ENCODE results near the gene CCDC69.

CCDC69 gene

DNA sequence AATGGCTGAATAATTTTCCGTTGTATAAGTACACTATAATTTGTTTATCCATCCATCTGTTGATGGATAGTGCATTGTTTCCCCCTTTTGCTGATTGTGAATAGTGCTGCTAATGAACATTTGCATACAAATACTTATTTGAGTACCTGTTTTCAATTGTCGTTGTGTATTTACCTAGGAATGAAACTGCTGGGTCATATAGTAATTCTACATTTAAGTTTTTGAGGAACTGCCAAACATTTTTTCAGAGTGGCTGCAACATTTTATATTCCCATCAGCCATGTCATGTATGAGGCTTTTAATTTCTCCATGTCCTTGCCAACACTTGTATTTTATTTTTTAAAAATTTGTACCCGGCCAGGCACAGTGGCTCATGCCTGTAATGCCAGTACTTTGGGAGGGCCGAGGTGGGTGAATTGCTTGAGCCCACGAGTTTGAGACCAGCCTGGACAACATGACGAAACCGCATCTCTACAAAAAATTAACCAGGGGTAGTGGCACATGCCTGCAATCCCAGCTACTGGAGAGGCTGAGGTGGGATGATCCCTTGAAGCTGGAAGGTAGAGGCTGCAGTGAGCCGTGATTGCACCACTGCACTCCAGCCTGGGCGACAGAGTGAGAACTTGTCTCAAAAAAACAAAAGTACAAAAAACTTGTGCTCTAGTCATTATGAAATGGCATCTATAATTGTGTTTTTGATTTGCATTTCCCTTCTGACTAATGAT is 64.1 kb downstream of the CCDC69 start:
- no peak for DNase-seq (ENCODE audit: low spot score)

DNA sequence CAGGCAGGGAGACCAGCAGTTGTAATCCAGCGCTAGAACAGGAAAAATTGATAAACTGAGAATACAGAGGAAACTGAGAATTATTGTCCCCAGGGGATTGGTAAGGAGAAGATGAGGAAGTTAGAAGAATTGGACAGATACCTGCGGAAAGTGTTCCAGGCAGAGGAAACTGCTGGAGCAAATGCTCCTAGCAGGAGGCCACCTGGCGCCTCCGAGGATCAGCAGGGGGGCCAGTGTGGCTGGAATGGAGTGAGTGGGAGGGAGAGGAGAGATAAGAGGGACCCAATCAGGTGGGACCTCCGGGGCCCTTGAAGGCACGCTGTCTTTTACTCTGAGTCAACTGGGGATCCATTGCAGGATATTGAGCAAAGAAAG is 65.6 kb downstream of the CCDC69 start:
- no peak for DNase-seq (ENCODE audit: low spot score)

DNA sequence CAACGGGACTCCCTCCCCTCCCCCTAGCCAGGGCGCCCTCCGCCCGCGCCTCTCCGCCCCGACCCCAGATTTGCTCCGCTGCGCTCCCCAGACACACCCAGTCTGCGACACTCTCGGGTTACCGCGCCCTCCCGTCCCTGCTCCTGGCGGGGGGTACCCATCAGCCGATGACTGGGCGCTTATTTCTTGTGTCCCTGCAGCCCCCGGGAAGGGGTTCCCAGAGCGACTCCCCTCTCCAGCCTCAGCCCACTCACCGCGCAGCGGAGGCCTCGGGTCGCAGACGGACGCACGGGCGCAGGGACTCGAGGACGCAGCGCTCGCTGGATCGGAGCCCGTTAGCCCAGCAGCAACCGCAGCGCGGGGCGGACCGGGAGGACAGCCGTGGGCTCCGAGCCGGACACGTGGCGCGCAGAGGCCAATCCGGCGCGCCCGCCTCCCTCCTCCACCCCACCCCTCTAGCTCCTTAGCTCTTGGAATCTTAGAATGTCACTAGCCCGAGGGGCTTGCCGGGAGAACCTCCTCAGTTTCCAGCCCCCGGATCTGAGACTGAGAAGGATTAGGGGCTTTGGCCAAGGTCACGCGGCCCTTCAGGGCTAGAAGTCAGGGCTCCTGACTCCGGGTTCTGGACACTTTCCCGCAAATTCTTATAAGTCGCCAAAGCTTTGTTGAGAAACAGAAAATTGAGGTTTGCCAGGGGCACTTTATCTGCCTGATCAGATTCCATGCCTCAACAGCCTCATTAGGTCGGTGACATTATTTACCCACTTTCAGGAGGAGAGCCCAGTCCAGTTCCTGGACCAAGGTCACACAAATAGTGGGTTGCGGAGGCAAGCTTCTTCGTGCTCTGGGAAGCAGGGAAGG is 66.2 kb downstream of the CCDC69 start, which contains the start of gene ANXA6:
TSS of gene ANXA6 (minus strand) at position 354 of the 861 bp plus-strand sequence. CDS start 9,878 bp downstream, outside the sequence.
- DNase-seq (ENCODE audit: low spot score), result peak; percentile 91

DNA sequence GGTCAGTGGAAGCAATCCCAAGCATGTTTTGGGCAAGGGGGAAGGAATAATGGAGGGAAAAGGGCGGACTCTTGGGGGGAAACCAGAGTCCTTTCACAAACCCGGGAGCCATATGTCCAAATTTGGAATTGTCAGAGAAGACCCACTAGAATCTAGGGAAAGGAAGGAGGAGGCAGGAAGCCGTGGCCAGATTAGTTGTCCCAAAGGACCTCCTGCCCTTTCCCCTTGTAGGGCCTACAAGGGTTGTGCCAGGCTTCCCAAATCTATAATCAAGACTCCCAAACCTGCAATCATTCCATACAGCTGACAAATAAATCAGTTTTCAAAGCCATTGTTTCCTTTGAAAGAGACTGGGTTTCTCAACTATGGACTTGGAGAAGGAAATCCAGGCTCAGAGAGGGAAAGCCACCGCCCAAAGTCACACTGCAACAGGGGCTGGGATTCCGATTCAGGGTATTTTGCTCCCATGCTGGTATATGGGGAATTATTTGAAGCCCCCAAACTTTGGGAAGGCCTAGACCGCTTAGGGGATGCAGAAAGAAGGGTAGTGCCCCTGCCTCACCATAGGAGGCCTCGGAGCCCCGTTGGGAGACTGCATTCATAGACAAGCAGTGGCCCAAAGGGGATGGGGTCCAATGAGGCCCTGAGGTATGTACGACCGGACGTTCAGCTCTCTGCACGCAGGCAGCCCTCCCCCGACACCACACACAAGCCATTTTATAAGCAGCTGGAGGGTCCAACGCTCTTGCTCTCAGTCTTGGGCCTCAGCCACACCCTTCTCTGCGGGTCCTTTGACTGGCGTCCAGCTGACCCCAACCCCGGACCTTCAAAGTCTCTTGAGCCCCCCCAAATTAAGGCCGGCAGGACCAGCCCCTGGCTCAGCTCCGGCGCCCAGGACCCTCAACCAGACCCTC is 67.1 kb downstream of the CCDC69 start:
- no peak for DNase-seq (ENCODE audit: low spot score)

DNA sequence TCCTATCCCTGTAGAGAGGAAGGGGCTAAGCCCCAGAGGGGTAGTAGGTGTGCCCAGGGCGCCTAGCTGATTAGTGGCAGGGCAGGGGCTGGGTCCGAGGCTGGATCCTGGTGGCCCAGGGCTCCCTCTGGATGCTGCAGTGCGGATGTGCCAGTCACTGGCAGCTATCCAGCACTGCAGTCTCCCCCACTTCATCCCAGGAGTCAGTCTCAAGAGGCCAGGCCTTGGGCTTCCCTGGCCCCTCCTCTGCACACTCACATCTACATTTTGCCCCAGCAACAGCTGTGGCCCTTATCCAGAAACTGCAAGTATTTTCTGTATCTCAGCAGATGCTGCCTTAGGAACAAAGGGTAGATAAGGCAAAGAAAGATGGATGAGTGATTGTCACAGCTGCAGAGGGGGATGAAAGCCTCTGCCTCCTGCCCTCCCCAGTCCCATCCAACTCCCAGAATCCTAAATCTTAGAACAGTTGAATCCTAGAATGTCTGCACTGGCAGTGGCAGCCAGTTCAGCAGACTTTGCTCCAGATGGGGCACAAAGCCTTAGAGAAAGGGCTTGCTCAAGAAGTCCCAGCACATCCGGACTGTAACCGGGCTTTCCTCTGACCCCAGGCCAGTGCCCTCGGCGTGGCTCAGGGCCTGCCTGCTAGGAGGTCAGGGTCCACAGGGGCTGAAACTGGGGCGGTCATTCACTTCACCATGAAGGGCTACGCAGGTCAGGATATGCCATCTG is 68.0 kb downstream of the CCDC69 start:
- no peak for DNase-seq (ENCODE audit: low spot score)

DNA sequence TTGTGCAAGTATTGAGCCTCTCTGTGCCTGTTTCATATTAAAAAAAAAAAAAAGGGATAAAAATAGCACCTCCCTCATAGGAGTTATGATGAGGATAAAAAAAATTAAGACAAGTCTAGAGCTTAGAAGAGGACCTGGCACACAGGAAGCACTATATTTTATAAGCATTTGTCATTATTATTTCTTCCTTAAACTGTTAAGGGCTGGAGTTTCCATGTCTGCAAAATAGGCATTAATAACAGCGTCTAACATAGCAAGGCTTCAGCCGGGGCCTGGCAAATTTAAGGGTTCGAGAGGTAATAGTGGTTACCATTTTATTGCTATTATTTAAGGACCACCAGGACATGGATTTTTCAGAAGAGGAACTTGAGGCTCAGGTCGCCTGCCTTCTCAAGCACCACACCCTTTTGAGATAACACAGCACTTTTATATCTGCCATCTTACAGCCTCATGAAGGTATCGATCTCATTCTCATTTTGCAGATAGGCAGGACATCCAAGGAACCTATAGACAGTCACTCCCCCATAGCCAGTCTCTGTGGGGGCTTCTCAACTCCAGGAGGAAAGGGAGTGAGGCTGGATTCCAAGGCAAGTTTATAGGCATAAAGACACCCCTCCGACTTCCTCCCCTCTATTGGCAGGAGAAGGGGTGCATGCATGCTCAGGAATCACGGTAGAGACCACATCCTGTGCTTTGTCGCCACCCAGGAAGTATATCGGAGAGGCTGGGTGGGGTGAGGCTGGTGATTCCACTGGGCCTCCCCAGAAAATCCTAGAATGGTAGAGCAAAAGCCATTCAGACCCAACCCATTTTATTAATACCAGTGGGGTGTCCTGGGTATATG is 68.7 kb downstream of the CCDC69 start:
- DNase-seq (ENCODE audit: low spot score), result no peak

DNA sequence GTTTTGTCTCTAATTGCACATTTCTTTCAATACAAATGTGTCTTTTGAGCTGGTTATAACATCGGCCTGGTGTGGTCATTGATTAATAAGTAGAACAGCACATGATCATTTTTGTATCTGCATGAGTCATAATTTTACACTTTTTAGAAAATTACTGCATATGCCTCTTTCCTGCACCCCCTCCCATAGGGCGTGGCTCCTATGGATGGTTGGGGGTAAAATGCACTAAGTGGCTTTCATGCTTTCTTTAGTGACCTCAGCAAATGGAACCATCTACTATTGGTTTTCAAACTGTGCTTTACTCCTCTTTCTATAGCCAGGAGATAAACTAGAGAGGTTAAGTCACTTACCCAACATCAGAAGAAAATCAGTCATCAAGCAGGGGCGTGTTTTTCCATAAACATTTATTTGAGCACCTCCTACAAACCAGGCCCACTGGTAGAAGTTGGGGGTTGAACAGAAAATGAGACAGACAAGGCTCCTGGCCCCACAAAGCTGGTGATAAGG is 70.1 kb downstream of the CCDC69 start:
- no peak for DNase-seq (ENCODE audit: low spot score)

DNA sequence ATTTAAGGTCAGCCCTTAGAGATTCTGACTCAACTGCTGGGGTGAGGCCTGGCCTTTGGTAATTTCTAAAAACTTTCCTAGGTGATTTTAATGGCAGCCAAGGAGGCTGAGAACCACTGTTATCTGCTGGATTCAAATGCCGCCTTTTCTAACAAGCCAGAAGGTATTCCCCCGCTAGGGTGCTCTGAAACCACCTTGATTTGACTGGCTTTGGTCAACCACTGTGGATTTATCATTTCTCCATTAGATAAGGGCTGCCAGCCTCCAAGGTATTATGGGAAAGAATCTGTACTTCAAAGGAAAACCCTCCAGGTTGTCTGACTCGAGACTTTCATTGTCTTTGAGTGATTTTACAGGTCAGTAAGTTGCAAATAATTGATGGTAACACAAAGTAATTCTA is 70.6 kb downstream of the CCDC69 start:
- no peak for DNase-seq (ENCODE audit: low spot score)

DNA sequence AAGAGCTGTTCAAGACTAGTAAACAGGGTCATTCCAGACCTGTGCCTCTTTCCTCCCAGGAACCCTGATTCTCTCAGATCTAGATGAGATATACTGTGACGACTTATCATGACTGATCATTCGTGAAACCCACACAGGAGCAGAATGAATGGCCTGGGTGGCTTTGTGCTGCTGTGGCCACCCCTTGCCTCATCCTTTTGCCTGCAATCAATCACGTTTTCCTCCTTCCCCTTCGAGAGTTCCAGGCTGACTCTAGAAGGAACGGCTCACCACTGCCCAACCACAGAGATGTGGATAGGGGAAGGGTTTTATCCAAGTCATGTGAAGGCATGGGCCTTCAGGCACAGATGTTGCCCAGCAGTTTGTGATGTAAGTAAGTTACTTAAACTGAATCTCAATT is 72.1 kb downstream of the CCDC69 start:
- DNase-seq (ENCODE audit: low spot score), result no peak

DNA sequence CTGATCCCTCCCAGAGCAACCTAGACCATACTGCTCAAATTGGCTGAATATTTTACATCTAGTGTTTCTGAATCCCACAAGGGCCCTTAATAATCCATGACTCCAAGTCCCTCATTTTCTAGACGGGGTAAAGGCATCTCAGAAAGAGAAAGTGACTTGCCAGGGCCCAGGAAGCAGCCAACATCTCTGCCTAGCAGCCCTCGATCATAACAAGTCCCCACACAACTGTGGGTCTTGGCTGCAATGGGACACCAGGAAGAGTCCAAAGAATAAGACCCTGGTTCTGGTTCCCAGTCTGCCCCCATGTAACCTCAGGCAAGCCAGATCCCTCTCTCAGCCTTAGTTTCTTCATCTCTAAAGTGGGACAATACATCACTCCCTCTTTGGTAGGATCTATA is 72.6 kb downstream of the CCDC69 start:
- no peak for DNase-seq (ENCODE audit: low spot score)

DNA sequence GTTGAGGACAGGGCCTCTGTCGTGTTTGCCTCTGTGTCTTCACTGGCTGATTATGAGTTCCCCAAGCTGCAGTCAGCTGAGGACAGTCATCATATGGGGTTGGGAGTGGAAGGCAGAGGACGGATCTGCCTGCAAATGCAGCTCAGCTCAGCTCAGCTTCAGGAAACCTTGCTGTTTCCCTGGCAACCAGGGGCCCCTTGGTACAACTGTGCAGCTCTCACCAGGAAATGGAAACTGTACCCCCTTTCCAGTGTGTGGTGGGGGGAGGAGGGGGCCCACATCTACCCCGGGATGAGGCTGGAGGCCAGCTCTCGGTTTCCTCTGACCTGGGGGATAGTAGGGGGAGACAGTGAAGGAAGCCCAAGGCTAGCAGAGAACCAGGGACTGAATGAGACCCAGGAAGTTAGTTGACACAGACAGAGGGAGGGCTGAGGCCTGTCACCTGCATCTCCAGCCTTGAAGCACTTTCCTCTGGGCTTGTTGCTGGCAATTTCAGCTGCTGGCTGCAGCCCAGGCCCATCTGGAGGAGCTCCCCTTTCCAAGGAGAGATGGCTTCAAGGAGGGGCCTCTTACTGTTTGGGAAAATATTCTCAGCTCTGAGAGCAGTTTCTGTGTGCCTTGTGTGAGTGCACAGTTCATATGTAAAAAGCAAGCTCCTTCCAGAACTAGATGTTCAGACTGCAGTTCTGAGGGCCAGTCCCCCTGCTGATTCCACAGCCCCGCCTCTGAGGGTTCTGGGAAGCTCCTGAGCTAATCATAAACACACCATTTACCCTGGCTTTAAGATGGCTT is 73.2 kb downstream of the CCDC69 start:
- peak; percentile 70 for DNase-seq (ENCODE audit: low spot score)

DNA sequence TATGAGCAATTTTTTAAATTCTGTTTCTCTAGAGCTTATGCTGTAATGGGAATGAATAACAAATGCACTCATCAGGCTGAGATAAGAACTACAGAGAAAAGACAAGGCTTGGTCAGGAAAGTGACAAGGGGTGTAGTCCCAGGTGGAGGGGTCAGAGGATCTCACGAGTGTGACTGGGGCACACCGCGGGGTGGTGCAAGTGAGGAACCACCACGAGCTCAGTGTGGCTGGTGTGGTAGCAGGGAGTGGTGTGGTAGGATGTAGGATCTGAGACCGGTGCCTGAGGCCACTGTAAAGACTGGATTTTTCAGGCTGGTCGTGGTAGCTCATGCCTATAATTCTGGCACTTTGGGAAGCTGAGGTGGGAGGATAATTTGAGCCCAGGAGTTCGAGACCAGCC is 75.3 kb downstream of the CCDC69 start:
- DNase-seq (ENCODE audit: low spot score), result no peak

DNA sequence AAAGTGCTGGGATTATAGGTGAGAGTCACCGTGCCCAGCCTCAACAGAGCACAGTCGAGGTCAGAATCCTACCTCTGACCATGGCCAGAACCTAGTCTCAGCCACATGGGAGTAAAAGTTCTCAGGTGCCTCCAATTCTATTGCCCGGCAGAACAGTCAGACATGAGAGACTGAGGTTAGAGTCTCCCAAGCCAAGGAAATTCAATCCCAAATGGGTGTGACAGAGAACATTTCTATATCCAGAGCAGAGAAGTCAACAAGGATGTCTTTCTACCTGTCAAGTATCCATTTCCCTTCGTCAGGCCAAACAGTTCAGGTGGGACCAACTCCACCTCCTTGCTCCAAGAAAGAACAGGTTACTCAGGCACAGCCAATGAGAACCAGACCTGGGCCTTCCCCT is 76.9 kb downstream of the CCDC69 start:
- DNase-seq (ENCODE audit: low spot score), result no peak

DNA sequence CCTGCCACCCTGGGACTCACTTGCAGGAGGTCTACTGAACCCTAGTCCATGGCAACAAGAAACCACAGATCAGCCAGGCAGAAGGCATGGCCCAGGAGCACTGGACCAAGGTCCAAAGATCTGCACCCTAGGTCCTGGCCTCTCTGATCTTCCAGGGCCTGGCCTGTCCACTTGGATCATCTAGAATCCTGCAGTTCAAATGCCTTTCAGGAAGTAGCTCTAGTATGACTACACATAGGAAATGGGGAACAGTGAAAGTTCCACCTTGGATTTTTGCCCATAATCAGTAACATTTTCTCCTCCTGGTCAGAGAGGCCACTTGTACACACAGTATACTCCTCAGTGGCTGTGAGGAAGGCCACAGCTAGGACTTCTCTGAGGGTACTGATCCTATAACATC is 77.8 kb downstream of the CCDC69 start:
- DNase-seq (ENCODE audit: low spot score), result no peak

DNA sequence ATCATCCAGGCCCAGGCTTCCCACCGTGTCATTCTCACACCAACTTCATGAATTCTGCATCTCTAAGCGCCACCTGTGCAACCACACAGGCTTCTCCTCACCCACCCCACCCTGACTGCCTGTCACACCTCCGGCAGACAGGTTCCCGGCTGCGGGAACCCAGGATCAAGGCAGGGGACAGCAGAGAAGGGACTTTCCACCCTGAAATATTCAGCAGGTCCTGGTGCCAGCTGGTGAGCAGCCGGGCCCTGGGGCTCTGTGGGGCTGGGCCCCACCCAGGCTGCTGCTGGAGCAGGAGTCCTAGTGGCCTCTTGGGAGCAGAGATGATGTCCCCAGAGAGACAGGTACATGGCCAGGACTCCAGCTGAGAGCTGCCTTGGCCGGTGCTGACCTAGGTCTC is 79.0 kb downstream of the CCDC69 start:
- no peak for DNase-seq (ENCODE audit: low spot score)

DNA sequence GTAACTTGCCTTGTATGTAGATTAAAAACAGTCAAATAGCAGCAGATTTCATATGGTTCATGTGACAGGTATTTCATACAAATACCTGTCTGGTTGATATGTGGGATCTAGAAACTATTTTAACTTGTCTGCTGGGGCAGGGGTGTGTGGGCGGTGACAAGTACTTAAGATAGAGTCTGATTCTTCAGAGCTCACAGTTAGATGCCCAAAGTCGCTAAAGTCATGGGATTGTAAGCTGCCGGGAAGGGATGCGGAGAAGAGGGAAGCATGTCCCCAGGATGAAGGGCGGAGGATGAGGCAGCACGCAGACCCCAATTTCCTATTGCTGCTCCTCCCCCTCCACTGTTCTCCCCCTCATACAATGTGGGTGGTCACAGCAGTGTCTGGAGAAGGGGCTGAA is 79.6 kb downstream of the CCDC69 start:
- DNase-seq (ENCODE audit: low spot score), result no peak

DNA sequence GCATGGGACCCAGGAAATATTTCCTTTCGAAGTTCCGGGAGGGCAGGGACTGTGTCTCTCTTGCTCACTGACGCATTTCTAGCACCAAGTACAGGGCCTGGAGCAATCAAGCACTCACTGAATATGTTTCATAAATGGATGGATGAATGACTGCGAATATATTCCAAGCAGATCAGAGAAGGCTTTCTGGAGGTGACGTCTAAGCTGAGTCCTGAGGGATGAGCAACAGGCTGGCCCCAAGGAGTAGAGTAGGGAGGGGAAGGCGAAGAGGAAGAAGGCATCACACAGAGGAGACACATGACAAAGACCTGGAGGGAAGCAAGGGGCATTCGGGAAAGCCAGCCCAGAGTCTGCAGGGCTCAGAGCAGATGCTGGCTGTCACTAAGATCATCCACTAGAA is 80.2 kb downstream of the CCDC69 start:
- no peak for DNase-seq (ENCODE audit: low spot score)

DNA sequence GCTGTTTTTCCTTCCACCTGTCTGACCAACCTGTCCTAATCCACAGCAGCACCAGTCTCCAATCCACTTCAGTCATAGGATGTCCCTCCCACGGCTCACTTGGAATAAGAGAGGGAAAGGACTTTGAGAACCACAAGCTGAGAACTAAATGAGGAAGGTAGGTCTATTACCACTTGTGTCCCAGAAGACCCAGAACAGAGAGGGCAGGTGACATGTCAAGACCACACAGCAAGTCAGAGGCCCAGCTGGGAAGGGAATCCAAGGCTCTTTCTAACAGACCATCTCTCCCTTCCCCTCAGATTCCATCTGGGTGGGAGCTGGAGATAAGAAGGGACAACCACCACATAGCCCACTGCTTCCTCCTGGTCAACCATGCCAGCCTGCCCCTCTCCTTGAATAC is 81.0 kb downstream of the CCDC69 start:
- no peak for DNase-seq (ENCODE audit: low spot score)

DNA sequence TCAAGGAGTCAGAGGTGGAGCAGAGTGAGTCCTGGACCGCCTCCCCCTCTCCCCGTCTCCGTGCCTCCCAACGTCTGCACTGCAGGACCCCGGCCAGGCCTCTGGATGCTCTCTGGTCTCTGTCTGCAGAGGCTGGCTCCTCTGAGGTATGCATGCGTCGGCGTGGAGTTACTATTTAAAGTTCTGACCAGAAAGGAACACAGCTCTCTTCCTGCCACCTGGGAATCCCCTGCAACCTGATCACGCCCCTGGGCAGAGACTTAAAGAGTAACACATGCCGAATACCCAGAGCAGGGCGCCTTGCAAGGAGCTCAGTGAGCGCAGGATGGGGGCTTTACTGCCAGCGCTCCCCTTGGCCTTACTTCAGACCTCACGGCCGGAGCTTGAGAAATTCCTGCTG is 82.4 kb downstream of the CCDC69 start:
- DNase-seq (ENCODE audit: low spot score), result no peak

Data from Ammon's horn (tissue), 1 donor.